K562 (cell line): Measurements from ENCODE around the gene EIF3I. TPM values are rescaled to one million over a fixed set of nuclear protein-coding genes. Genes with fewer than 3 reads are reported as not detected.
A peak's percentile ranks its signal among the peaks of the same experiment; 100 is the strongest.

ENCODE experiments used
- CBFA2T3 ChIP-seq: fragments of 450-650 bp; IDR thresholded peaks from 2 replicates; pipeline ENCODE4 v1.6.1; 2017
- CHD2 ChIP-seq: IDR thresholded peaks from 2 replicates; pipeline ENCODE4 v1.6.1; 2011; ENCODE audit warnings: low read depth, low read length
- DNMT1 ChIP-seq: fragments of 450-650 bp; IDR thresholded peaks from 2 replicates; pipeline ENCODE4 v1.6.1; 2016; ENCODE audit warnings: antibody characterized with exemption, mild to moderate bottlenecking
- ELF1 ChIP-seq: fragments of 200-800 bp; sonication (Bioruptor generic); IDR thresholded peaks from 2 replicates; pipeline ENCODE4 v1.6.1; 2016; ENCODE audit warnings: missing genetic modification characterization, missing compliant biosample characterization
- HDGF ChIP-seq: fragments of 450-650 bp; IDR thresholded peaks from 2 replicates; pipeline ENCODE4 v1.6.1; 2016
- HIVEP1 ChIP-seq: fragments of 250-450 bp; sonication (Bioruptor Pico); IDR thresholded peaks from 2 replicates; pipeline ENCODE4 v1.4.0; 2020; ENCODE audit warnings: mild to moderate bottlenecking
- HMG20B ChIP-seq: fragments of 250-450 bp; sonication (Bioruptor Pico); IDR thresholded peaks from 2 replicates; pipeline ENCODE4 v1.5.0; 2021; ENCODE audit warnings: mild to moderate bottlenecking
- HOMEZ ChIP-seq: fragments of 250-450 bp; sonication (Bioruptor Pico); IDR thresholded peaks from 2 replicates; pipeline ENCODE4 v1.4.0; 2020; ENCODE audit warnings: mild to moderate bottlenecking, moderate library complexity
- KDM1A ChIP-seq, 2 experiments: fragments of 450-650 bp; IDR thresholded peaks; 2 replicates each; pipeline ENCODE4 v1.6.1; 2016; ENCODE audit warnings: mild to moderate bottlenecking in 2 of 2
- MAFK ChIP-seq: IDR thresholded peaks from 2 replicates; pipeline ENCODE4 v1.6.1; 2011; ENCODE audit warnings: low read length, improper control_type of control experiment
- RERE ChIP-seq: sonication (generic); formaldehyde crosslinking; IDR thresholded peaks from 2 replicates; pipeline ENCODE4 v1.8.0; 2023; ENCODE audit warnings: missing genetic modification reagents, mild to moderate bottlenecking, borderline replicate concordance
- RNF2 ChIP-seq: sonication (generic); IDR thresholded peaks from 2 replicates; pipeline ENCODE4 v1.6.1; 2016
- SMAD4 ChIP-seq: fragments of 250-450 bp; sonication (Bioruptor Pico); conservative IDR thresholded peaks from 2 replicates; pipeline ENCODE4 v1.8.0; 2021; ENCODE audit warnings: inconsistent platforms, mild to moderate bottlenecking, moderate library complexity
- SMARCA4 ChIP-seq: fragments of 450-650 bp; IDR thresholded peaks from 2 replicates; pipeline ENCODE4 v1.6.1; 2016
- SRSF7 ChIP-seq: fragments of 200-400 bp; formaldehyde crosslinking; optimal IDR thresholded peaks from 2 replicates; pipeline ENCODE3; 2017; ENCODE audit warnings: mild to moderate bottlenecking, low read depth, low read length
- SRSF9 ChIP-seq: fragments of 200-400 bp; formaldehyde crosslinking; IDR thresholded peaks from 2 replicates; pipeline ENCODE4 v1.6.1; 2017; ENCODE audit warnings: low read depth, low read length, borderline replicate concordance
- STAT5A ChIP-seq: IDR thresholded peaks from 2 replicates; pipeline ENCODE4 v1.6.1; 2012; ENCODE audit warnings: low read length, inconsistent platforms, borderline replicate concordance
- TCF7L2 ChIP-seq: fragments of 150-350 bp; IDR thresholded peaks from 2 replicates; pipeline ENCODE4 v1.6.1; 2016; ENCODE audit warnings: low read depth, mild to moderate bottlenecking, low read length, moderate library complexity
- TGIF2 ChIP-seq: sonication (generic); formaldehyde crosslinking; IDR thresholded peaks from 2 replicates; pipeline ENCODE4 v1.8.1; 2022; ENCODE audit warnings: mild to moderate bottlenecking, missing genetic modification reagents, moderate library complexity
- WHSC1 ChIP-seq: IDR thresholded peaks from one replicate; pipeline ENCODE4 v1.6.1; 2012; ENCODE audit warnings: low read length, control low read depth, inconsistent platforms
- ZC3H11A ChIP-seq: IDR thresholded peaks from 2 replicates; pipeline ENCODE4 v1.6.1; 2012; ENCODE audit warnings: low read depth, low read length, improper control_type of control experiment
- ZNF217 ChIP-seq: sonication (generic); formaldehyde crosslinking; IDR thresholded peaks from 2 replicates; pipeline ENCODE4 v1.8.0; 2022; ENCODE audit warnings: mild to moderate bottlenecking, missing genetic modification reagents
- ZNF511 ChIP-seq: sonication (generic); formaldehyde crosslinking; IDR thresholded peaks from 2 replicates; pipeline ENCODE4 v1.8.0; 2022; ENCODE audit warnings: mild to moderate bottlenecking, missing genetic modification reagents
- ZNF707 ChIP-seq: fragments of 250-450 bp; sonication (Bioruptor Pico); conservative IDR thresholded peaks from 2 replicates; pipeline ENCODE4 v1.8.0; 2022; ENCODE audit warnings: inconsistent platforms, mild to moderate bottlenecking, moderate library complexity
- polyA plus RNA-seq, 8 experiments: library from polyadenylated mRNA; depleted of rRNA in 4 of 8; stranded (reverse) in 5 of 8; unstranded in 3 of 8; fragments of >200 nt; fragmentation: Nextera tagmentation in 2 of 8; fragmentation: Illumina TruSeq in 1 of 8; extraction: Ambion mirVana in 2 of 8; extraction: Trizol in 1 of 8; gene quantifications; 2 replicates each; pipeline versions ENCODE4 v1.2.1 to v1.2.3, GENCODE V29; 2011 to 2014; ENCODE audit warnings: inconsistent platforms in 1 of 8, missing spikeins in 1 of 8
- total RNA-seq, 7 experiments: library from RNA; depleted of rRNA in 6 of 7; stranded (reverse); fragments of >200 nt in 6 of 7; fragmentation: Illumina TruSeq in 2 of 7; extraction: Trizol in 2 of 7; gene quantifications; 2 replicates each; pipeline versions ENCODE4 v1.2.1 to v1.2.3, GENCODE V29; 2011 to 2021; ENCODE audit warnings: low replicate concordance in 1 of 7

The EIF3I gene
- total and polyA plus RNA-seq, 9 of the 15 experiments (the other 6 are each of a cell fraction or from before 2014, with no cell fraction given): 414 to 1,526 (median 635) TPM

GRCh38 chr1:32179443-32180185 lies 42.6 kb upstream of the EIF3I start, which contains the start of gene TXLNA (continued):
- TF ChIP-seq TCF7L2 (no peak), RERE (no peak), SMARCA4 (no peak), ZNF217 (no peak), CHD2 (peak; percentile 60), HOMEZ (CRISPR knock-in tag) (no peak; the same call in none of the 2 replicates), CBFA2T3 (peak; percentile 27; the same call in 1 of the 2 replicates), SRSF7 (no peak), ELF1 (tag) (peak; percentile 74), RNF2 (peak; percentile 79), HIVEP1 (CRISPR knock-in tag) (0 out of 2 replicates have a peak, but pooled peaks have one; percentile 34), HMG20B (CRISPR knock-in tag) (no peak), DNMT1 (no peak), HDGF (no peak; the same call in 1 of the 2 replicates), KDM1A (IDR thresholded peaks at IDR 0.05) (no peak), WHSC1 (no peak), TGIF2 (CRISPR knock-in tag) (peak; percentile 34; the same call in 1 of the 2 replicates), ZC3H11A (no peak), ZNF707 (no peak), ZNF511 (CRISPR knock-in tag) (peak; percentile 69; the same call in 1 of the 2 replicates), SMAD4 (CRISPR knock-in tag) (peak; percentile 91; the same call in 1 of the 2 replicates), MAFK (no peak), STAT5A (no peak), SRSF9 (no peak)
